PC-3 (cell line): ENCODE data around the gene UAP1L1. TPM values are rescaled to one million over a fixed set of nuclear protein-coding genes. Genes with fewer than 3 reads are reported as not detected.

ENCODE experiments used
- ATAC-seq: fragments of 200-7000 bp; cut with Tn5 transposase; 2 replicates; pipeline ENCODE4 v1.9.1; 2020; ENCODE audit warnings: mild to moderate bottlenecking, moderate library complexity
- BruUV-seq: library from RNA; stranded (reverse); fragments of 400-500 nt; replicated peaks from 2 replicates; lab custom pipeline; 2021; lab: Mats Ljungman, UMichigan
- CTCF ChIA-PET: fragments of 300-600 bp; sonication (Branson Sonifier 250); formaldehyde crosslinking; loops from one replicate; lab custom pipeline; 2022; ENCODE audit warnings: antibody characterized with exemption; lab: Charles Lee
- POLR2A ChIA-PET: fragments of 300-600 bp; sonication (Branson Sonifier 250); formaldehyde crosslinking; loops from one replicate; lab custom pipeline; 2022; ENCODE audit warnings: antibody characterized with exemption; ENCODE audit not compliant: unreplicated experiment; lab: Charles Lee
- DNase-seq: peaks from one replicate; pipeline ENCODE4 v3.0.0-alpha.2; 2015
- H2AFZ ChIP-seq: fragments of 300-600 bp; sonication (generic); 2 replicates; pipeline ENCODE4 v1.6.0; 2016; ENCODE audit warnings: antibody characterized with exemption, low read length
- H3F3A ChIP-seq: fragments of 300-600 bp; sonication (generic); one replicate; pipeline ENCODE4 v1.6.0; 2017; ENCODE audit warnings: antibody characterized with exemption, low read length, control low read depth, mild to moderate bottlenecking; ENCODE audit not compliant: unreplicated experiment
- H3K27ac ChIP-seq: fragments of 300-600 bp; sonication (generic); 2 replicates; pipeline ENCODE4 v1.5.1; 2016; ENCODE audit warnings: mild to moderate bottlenecking, low read length
- H3K27me3 ChIP-seq: fragments of 300-600 bp; sonication (generic); 2 replicates; pipeline ENCODE4 v1.6.1; 2016; ENCODE audit warnings: low read length, mixed read lengths
- H3K36me3 ChIP-seq: fragments of 300-600 bp; sonication (generic); 2 replicates; pipeline ENCODE4 v1.6.1; 2016; ENCODE audit warnings: low read depth, mixed run types, low read length, mixed read lengths
- H3K4me1 ChIP-seq: fragments of 300-600 bp; sonication (generic); 2 replicates; pipeline ENCODE4 v1.5.1; 2016; ENCODE audit warnings: low read length; ENCODE audit not compliant: insufficient read depth
- H3K4me2 ChIP-seq: fragments of 300-600 bp; sonication (generic); 2 replicates; pipeline ENCODE4 v1.6.0; 2016; ENCODE audit warnings: low read length
- H3K4me3 ChIP-seq: fragments of 300-600 bp; sonication (generic); 2 replicates; pipeline ENCODE4 v1.5.1; 2016; ENCODE audit warnings: mild to moderate bottlenecking, low read length, mixed read lengths
- H3K79me2 ChIP-seq: fragments of 300-600 bp; sonication (generic); 2 replicates; pipeline ENCODE4 v1.6.1; 2017; ENCODE audit warnings: low read length, mixed read lengths
- H3K9ac ChIP-seq: fragments of 300-600 bp; sonication (generic); 2 replicates; pipeline ENCODE4 v1.6.0; 2016; ENCODE audit warnings: mild to moderate bottlenecking, low read length
- H3K9me2 ChIP-seq: fragments of 300-600 bp; sonication (generic); replicated peaks from 2 replicates; pipeline ENCODE4 v1.6.1; 2016; ENCODE audit warnings: mixed run types, low read length, mixed read lengths
- H3K9me3 ChIP-seq: fragments of 300-600 bp; sonication (generic); 2 replicates; pipeline ENCODE4 v1.6.1; 2016; ENCODE audit warnings: low read length, mixed read lengths
- H4K20me1 ChIP-seq: fragments of 300-600 bp; sonication (generic); 2 replicates; pipeline ENCODE4 v1.6.1; 2016; ENCODE audit warnings: low read length, mixed read lengths
- CTCF ChIP-seq: fragments of 300-600 bp; sonication (generic); conservative IDR thresholded peaks from 2 replicates; pipeline ENCODE4 v1.5.1; 2017; ENCODE audit warnings: antibody characterized with exemption, low read depth, mild to moderate bottlenecking, low read length
- EZH2 ChIP-seq: fragments of 300-600 bp; sonication (generic); IDR thresholded peaks from one replicate; pipeline ENCODE4 v1.6.1; 2017; ENCODE audit warnings: antibody characterized with exemption, mild to moderate bottlenecking, low read length; ENCODE audit not compliant: unreplicated experiment
- EZH2phosphoT487 ChIP-seq: fragments of 300-600 bp; sonication (generic); IDR thresholded peaks from 2 replicates; pipeline ENCODE4 v1.6.1; 2018; ENCODE audit warnings: mild to moderate bottlenecking, antibody characterized with exemption, low read length, borderline replicate concordance
- intact Hi-C: fragments of 100-400 bp; cut with micrococcal nuclease; formaldehyde crosslinking; loops from 2 replicates; pipeline ENCODE4 v1.9.0; 2023
- total RNA-seq: library from RNA; depleted of rRNA; stranded (reverse); fragments of >200 nt; gene quantifications from 2 replicates; pipeline ENCODE4 v1.2.3, GENCODE V29; 2014

Gene UAP1L1
- total RNA-seq, 1 experiment from 2014 or later, result 5.0 TPM

GRCh38 chr9:137103206-137103999, 26.1 kb downstream of the UAP1L1 start:
- BruUV-seq, result no TSS peak
- Histone ChIP-seq H3K9ac (no peak overlapping the region), H3K9me2 (no peaks in the 10 kb centered on the region), H3K27ac (no peak overlapping the region), H3K4me3 (no peak overlapping the region), H3F3A (no peaks in the 10 kb centered on the region), H3K79me2 (no peaks in the 10 kb centered on the region), H2AFZ (no peak overlapping the region), H3K27me3 (no peaks in the 10 kb centered on the region), H4K20me1 (no peaks in the 10 kb centered on the region), H3K4me1 (no peaks in the 10 kb centered on the region), H3K4me2 (no peak overlapping the region), H3K36me3 (peaks cover 34% of the 10 kb centered on the region), H3K9me3 (no peaks in the 10 kb centered on the region)
- no peak for ATAC-seq
- POLR2A ChIA-PET, result no interaction called here
- no peak for DNase-seq
- TF ChIP-seq CTCF (no peak), EZH2 (no peak), EZH2phosphoT487 (no peak)
- intact Hi-C loops, result no loop called here
- CTCF ChIA-PET, result interaction anchor here (0.6 kb wide), 1 partner anchor 53 kb away, joined by 7 read pairs; no protein-coding TSS in a partner anchor

DNA sequence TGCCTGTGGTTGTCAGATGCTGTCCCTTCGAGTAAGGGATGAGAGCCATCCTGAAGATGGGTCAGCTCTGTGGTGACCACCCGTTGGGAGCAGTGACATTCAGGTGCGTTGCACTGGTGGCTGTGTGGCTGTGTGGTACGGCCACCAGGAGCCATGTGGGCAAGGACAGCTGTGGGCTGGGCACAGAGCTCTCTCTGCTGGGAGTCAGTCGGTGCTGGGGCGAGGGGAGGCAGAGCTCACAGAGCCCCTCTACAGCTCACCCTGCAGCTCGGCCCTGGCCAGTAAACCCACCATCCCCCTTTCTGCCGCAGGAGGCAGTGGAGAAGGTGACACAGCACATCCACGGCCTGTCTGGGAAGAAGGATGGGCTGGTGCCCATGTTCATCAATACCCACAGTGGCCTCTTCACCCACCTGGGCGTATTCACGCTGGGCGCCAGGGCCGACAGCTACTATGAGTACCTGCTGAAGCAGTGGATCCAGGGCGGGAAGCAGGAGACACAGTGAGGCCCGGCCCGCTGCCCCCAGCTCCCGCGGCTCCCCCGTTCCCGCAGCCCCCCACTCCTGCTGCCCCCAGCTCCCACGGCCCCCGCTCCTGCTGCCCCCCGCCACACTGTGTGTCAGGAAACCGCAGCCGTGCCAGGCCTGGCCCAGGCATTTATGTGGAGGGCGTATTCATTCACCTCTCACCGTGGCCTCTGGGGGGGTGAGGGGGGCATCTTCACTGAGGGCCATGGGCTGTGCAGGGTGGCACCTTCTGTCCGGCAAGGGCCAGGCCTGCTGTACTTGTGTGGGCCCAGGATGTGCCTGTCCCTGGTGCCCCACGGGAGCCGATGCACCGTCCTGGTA, 28.7 kb downstream of the UAP1L1 start:
- H3K4me3 ChIP-seq, result no peak overlapping the region
- H3K79me2 ChIP-seq, result no peaks in the 10 kb centered on the region
- intact Hi-C loops, result no loop called here
- POLR2A ChIA-PET, result no interaction called here
- H3K9me3 ChIP-seq, result no peaks in the 10 kb centered on the region
- ATAC-seq (no peak), DNase-seq (no peak)
- H3K4me1 ChIP-seq, result no peaks in the 10 kb centered on the region
- H2AFZ ChIP-seq, result no peak overlapping the region
- no peaks in the 10 kb centered on the region for H4K20me1 ChIP-seq
- no peak overlapping the region for H3K27ac ChIP-seq
- TF ChIP-seq CTCF (no peak), EZH2phosphoT487 (no peak), EZH2 (no peak)
- no TSS peak for BruUV-seq
- no peak overlapping the region for H3K9ac ChIP-seq
- CTCF ChIA-PET, result no interaction called here
- H3K36me3 ChIP-seq, result peaks cover 30% of the 10 kb centered on the region
- H3K4me2 ChIP-seq, result no peak overlapping the region
- no peaks in the 10 kb centered on the region for H3F3A ChIP-seq
- no peaks in the 10 kb centered on the region for H3K9me2 ChIP-seq
- H3K27me3 ChIP-seq, result no peaks in the 10 kb centered on the region
